Mesodermal cell (in vitro differentiated cells): ENCODE results near the gene PLA2G1B.

Experiments used
- H3K27ac ChIP-seq: 2 replicates; pipeline ENCODE4 v1.7.0; 2013; ENCODE audit warnings: mild to moderate bottlenecking, low read depth, low read length, moderate library complexity; ENCODE audit not compliant: severe bottlenecking
- H3K36me3 ChIP-seq: 2 replicates; pipeline ENCODE4 v1.7.1; 2013; ENCODE audit warnings: mild to moderate bottlenecking, low read length, moderate library complexity; ENCODE audit not compliant: control insufficient read depth, insufficient read depth
- H3K4me1 ChIP-seq: one replicate; pipeline ENCODE4 v1.7.1; 2013; ENCODE audit warnings: mild to moderate bottlenecking, low read length; ENCODE audit not compliant: insufficient read depth, control insufficient read depth, poor library complexity, severe bottlenecking
- H3K4me3 ChIP-seq: 2 replicates; pipeline ENCODE4 v1.7.0; 2013; ENCODE audit warnings: low read length, control low read depth, mild to moderate bottlenecking; ENCODE audit not compliant: insufficient read depth, poor library complexity, severe bottlenecking; ENCODE audit errors: extremely low read depth
- H3K9me3 ChIP-seq: 2 replicates; pipeline ENCODE4 v1.7.1; 2013; ENCODE audit warnings: mild to moderate bottlenecking, low read length, moderate library complexity; ENCODE audit not compliant: control insufficient read depth
- WGBS, 2 experiments: methylation state at CpG; one replicate each; pipeline ENCODE4 v1.1.5; 2013; ENCODE audit warnings: missing lambda C conversion rate in 2 of 2; ENCODE audit not compliant: insufficient coverage in 2 of 2; 5-methylcytosine and 5-hydroxymethylcytosine counted together

PLA2G1B gene

DNA sequence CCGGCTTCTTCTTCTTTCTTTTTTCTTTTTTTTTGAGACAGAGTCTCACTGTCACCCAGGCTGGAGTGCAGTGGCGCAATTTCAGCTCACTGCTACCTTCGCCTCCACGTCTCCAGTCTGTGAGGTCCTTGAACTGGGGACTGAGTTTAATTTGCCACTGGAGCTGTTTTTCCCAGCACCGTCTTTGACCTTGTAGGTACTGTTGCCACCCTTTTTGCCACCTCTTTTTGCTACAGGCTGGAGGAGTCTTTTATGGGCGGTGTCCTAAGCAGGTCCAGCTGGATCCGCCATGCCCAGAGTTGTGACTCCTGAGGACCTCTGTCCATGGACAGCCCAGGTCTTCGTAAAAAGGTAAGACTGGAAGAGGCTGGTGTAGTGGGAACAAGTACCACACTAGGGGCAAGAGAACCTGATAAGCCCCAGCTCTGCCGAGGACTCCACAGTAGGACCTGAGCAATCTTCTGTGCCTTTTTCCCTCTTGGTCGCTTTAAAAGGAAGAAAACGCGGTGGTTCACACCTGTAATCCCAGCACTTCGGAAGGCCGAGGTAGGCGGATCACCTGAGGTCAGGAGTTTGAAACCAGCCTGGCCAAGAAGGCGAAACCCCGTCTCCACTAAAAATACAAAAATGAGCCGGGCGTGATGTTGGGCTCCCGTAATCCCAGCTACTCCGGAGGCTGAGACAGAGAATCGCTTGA is 36.8 kb downstream of the PLA2G1B start:
- H3K27ac ChIP-seq = peak overlapping the region; percentile 100
- peaks cover 16% of the 10 kb centered on the region for H3K4me1 ChIP-seq
- WGBS, 2 experiments = 56 to 60% methylated on average over 21 of the region's 22 CpGs
- peak overlapping the region; percentile 12 for H3K4me3 ChIP-seq
- H3K9me3 ChIP-seq = no peaks in the 10 kb centered on the region
- no peaks in the 10 kb centered on the region for H3K36me3 ChIP-seq

DNA sequence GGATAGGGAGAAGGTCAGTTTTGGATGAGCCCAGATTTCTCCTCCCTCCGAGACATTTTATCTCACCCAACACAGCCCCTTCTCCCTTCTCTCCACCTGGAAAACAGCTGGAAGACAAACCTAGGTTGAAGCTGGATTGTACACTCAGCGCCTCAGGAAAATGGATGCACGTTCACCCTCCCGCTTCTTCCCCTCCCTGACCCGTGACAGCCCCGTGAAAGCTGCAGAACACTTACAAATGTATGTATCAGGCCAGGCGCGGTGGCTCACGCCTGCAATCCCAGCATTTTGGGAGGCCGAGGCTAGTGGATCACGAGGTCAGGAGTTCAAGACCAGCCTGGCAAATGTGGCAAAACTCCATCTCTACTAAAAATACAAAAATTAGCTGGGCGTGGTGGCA is 40.1 kb downstream of the PLA2G1B start:
- WGBS, 2 experiments = 91 to 93% methylated on average over 10 to 11 of the region's 12 CpGs
- peaks cover 21% of the 10 kb centered on the region for H3K4me1 ChIP-seq
- no peak overlapping the region for H3K27ac ChIP-seq
- H3K36me3 ChIP-seq = no peaks in the 10 kb centered on the region
- H3K4me3 ChIP-seq = no peak overlapping the region
- H3K9me3 ChIP-seq = no peaks in the 10 kb centered on the region

DNA sequence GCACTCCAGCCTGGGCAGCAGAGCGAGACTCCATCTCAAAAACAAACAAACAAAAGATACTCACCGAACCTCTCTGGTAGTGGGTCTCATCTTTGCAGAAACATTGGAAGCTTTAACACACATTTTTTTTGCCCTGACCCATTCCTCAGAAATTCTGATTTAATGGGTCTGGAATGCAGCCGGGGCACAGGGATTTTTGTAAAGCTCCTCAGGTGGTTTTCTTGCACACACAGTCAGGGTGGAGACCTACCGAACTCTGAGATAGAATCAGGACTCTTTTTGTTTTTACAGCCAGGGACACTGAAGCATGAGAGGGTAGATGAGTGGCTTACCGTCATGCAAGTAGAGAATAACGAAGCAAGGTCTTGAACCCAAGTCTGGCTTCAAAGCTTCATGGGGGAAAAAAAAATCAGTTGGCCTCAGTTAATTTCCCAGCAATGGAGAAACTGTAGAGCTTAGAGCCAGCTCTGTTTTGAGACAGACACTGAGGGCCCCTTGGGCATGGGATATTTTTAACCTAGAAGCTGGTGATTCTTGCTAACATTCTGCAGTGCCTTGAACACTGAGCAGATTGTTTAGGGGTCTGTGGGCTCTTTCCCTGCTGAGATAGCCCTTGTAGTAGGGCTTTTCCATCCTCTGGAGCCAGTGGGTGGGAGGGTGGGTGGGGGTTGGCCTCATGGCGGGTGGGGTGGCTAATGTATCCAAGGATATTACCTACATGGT is 40.6 kb downstream of the PLA2G1B start:
- no peaks in the 10 kb centered on the region for H3K36me3 ChIP-seq
- H3K4me3 ChIP-seq = no peak overlapping the region
- H3K4me1 ChIP-seq = peaks cover 21% of the 10 kb centered on the region
- 77 to 80% methylated on average over 5 to 6 of the region's 7 CpGs for WGBS, 2 experiments
- H3K9me3 ChIP-seq = no peaks in the 10 kb centered on the region
- H3K27ac ChIP-seq = peak overlapping the region; percentile 3

DNA sequence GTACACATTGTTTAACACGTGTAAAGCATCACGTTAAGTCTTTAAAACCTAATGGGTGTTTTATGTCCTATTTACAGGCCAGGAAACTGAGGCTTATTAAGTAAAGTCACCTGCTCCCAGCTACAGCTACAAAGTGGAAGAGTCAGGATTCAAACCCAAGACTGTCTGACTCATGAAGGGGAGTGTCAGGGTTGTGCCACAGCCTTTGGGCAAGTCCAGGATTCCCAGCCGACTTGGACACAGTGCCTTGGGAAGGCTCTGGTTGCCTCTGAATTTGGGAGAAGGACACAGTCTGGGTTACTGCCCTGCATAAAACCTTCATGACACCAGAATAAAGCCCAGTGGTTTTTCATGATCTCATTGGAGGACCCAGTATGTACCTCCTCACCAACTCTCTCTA is 43.2 kb downstream of the PLA2G1B start:
- Histone ChIP-seq H3K27ac (no peak overlapping the region), H3K9me3 (no peaks in the 10 kb centered on the region), H3K4me1 (peaks cover 14% of the 10 kb centered on the region), H3K4me3 (no peak overlapping the region), H3K36me3 (no peaks in the 10 kb centered on the region)
- 88 to 100% methylated on average over 1 to 3 of the region's 3 CpGs for WGBS, 2 experiments

DNA sequence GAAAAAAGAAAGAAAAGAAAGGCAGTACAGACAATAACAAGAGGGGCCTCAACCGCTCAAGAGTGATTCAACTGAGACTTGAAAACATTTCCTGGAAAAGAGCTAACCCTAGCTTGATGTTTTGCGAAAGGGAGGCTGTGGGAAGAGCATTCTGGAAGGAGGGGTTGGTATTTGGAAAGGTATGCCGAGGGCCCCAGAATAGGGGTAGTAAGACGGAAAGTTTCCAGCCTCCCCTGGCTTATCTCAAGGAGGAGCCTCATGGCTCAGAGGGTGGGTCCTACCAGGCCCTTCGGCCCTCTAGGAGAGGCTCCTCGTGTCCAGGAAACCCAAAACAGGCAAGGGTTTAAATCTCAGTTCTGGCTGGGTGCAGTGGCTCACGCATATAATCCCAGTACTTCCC is 44.3 kb downstream of the PLA2G1B start:
- 76 to 81% methylated on average over 6 to 7 of the region's 7 CpGs for WGBS, 2 experiments
- no peak overlapping the region for H3K27ac ChIP-seq
- no peak overlapping the region for H3K4me3 ChIP-seq
- H3K9me3 ChIP-seq = no peaks in the 10 kb centered on the region
- H3K36me3 ChIP-seq = no peaks in the 10 kb centered on the region
- H3K4me1 ChIP-seq = peaks cover 14% of the 10 kb centered on the region

DNA sequence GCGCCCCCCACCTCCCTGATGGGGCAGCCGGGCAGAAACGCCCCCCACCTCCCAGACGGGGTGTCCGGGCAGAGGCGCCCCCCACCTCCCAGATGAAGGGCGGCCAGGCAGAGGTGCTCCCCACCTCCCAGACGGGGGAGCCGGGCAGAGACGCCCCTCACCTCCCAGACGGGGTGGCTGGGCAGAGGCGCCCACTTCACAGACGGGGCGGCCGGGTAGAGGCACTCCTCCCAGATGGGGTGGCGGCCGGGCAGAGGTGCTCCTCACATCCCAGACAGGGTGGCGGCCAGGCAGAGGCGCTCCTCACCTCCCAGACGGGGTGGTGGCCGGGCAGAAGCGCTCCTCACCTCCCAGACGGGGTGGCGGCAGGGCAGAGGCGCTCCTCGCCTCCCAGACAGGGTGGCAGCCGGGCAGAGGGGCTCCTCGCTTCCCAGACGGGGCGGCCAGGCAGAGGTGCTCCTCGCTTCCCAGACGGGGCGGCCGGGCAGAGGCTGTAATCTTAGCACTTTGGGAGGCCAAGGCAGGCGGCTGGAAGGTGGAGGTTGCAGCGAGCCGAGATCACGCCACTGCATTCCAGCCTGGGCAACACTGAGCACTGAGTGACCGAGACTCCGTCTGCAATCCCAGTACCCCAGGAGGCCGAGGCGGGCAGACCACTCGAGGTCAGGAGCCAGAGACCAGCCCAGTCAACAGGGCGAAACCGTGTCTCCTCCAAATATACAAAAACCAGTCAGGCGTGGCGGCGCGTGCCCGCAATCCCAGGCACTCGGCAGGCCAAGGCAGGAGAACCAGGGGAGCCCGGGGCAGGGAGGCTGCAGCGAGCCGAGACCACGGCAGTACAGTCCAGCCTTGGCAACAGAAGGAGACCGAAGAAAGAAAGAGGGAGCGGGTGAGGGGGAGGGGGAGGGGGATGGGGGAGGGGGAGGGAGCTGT is 49.2 kb downstream of the PLA2G1B start:
- Histone ChIP-seq H3K4me1 (peaks cover 4% of the 10 kb centered on the region), H3K27ac (no peak overlapping the region), H3K9me3 (no peaks in the 10 kb centered on the region), H3K4me3 (no peak overlapping the region), H3K36me3 (no peaks in the 10 kb centered on the region)
- WGBS, 2 experiments = 96 to 98% methylated on average over 36 to 48 of the region's 57 CpGs

DNA sequence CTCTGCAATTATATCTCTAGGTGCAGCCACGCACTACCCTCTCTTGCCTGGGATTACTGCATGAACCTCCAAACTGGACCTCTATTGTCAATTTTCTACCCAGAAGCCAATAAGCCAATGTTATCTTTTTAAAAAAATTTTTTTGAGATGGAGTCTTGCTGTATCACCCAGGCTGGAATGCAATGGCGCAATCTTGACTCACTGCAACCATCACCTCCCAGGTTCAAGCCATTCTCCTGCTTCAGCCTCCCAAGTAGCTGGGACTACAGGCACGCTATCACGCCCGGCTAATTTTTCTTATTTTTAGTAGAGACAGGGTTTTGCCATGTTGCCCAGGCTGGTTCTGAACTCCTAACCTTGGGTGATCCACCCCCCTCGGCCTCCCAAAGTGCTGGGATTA is 50.8 kb downstream of the PLA2G1B start:
- WGBS, 2 experiments = 97 to 100% methylated on average over 2 to 5 of the region's 6 CpGs
- Histone ChIP-seq H3K4me1 (no peaks in the 10 kb centered on the region), H3K4me3 (no peak overlapping the region), H3K9me3 (no peaks in the 10 kb centered on the region), H3K27ac (no peak overlapping the region), H3K36me3 (no peaks in the 10 kb centered on the region)
